ENCODE measurements around the gene PCYT1A. TPM values are rescaled to one million over a fixed set of nuclear protein-coding genes. Genes with fewer than 3 reads are reported as not detected.
"Not testable (repeated sequence)": the region's sequence is repeated elsewhere in the genome, so short reads cannot be mapped to it uniquely, and the experiment has no call there.

The PCYT1A gene
- total RNA-seq, 1 donor from 2014 or later: 43.8 TPM

DNA sequence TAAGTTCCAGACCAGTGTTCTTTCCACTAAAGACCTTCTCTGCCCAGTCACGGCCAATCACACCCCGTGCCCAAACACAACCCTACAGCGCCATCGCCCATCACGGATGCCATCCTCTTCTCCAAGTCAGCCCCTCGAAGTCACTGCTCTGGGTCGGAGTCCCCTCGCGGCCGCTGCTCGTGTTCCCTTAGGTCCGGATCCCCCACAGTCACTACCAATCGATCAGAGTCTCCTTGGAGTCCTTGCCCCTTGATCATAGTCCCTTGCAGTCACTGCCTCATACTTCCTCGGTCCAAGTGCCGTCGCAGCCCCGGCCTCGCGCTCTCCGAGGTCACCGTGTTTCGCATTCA lies 461 bp downstream of the PCYT1A start:
- DNase-seq (ENCODE audit: low read depth in 2 of 2): peak; percentile 33 to 44

GRCh38 chr3:196284396-196284795 lies 3.1 kb downstream of the PCYT1A start:
- no peak for DNase-seq (ENCODE audit: low read depth in 2 of 2)

GRCh38 chr3:196281962-196282361 lies 5.6 kb downstream of the PCYT1A start:
- no peak for DNase-seq (ENCODE audit: low read depth in 2 of 2)

- DNase-seq (ENCODE audit: low read depth in 2 of 2): no peak
Measured at GRCh38 chr3:196280689-196281440, 6.7 kb downstream of the PCYT1A start.

GRCh38 chr3:196275126-196275525 lies 12.4 kb downstream of the PCYT1A start:
- DNase-seq (ENCODE audit: low read depth in 2 of 2): no peak

GRCh38 chr3:196274585-196274984 lies 12.9 kb downstream of the PCYT1A start:
- peak in 1 of 2 donors; percentile 36 for DNase-seq (ENCODE audit: low read depth in 2 of 2)

GRCh38 chr3:196273655-196274054 lies 13.9 kb downstream of the PCYT1A start:
- DNase-seq (ENCODE audit: low read depth in 2 of 2): no peak

DNA sequence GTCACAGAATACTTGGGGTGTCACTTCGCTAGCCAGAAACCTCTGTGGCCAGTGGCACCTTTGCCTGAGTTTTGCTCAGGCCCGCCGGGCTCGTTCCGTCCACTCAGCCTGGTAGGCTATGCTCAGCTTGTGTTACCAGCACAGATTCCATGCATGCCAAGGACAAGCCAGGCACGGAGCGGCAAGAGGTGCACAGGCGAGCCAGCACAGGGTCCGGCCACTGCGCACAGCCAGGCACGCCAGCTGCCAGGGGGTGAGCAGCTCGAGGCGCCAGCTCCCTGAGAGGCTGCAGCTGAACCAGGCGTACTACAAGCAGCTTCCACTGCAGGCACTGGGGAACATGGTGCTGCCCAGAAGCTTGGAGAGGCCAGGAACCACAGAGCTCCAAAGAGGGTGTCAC lies 14.7 kb downstream of the PCYT1A start:
- DNase-seq (ENCODE audit: low read depth in 2 of 2): no peak

GRCh38 chr3:196270499-196270898 lies 17.0 kb downstream of the PCYT1A start:
- DNase-seq (ENCODE audit: low read depth in 2 of 2): no peak

DNA sequence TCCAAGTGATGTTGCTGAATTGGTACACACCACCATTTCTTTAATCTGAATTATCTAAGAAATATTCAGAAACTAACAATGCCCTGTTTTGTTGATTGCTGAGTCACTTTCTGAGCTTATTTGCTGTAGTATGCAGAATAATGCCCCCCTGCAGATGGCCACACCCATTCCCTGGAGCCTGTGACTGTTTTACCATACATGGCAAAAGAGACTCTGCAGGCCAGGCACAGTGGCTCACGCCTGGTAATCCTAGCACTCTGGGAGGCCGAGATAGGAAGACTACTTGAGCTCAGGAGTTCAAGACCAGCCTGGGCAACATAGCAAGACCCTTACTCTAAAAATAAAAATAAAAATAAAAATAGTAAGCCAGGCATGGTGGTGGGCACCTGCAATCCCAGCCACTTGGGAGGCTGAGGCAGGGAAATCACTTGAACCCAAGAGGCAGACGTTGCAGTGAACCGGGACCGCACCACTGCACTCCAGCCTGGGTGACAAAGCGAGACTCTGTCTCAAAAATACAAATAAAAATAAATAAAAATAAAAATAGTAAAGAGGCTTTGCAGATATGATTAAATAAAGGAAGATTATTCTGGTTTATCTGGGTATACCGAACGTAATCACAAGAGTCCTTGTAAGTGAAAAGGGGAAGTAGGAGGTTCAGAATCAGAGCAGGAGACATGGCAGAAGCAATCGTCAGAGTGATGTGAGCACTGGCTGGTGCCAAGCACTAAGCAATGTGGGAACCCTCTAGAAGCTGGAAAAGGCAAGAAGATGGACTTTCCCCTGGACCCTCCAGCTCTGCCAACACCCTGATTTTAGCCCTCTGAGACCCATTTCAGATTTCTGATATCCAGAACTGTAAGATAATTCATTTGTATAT lies 19.0 kb downstream of the PCYT1A start:
- DNase-seq (ENCODE audit: low read depth in 2 of 2): peak; percentile 24 to 62

DNA sequence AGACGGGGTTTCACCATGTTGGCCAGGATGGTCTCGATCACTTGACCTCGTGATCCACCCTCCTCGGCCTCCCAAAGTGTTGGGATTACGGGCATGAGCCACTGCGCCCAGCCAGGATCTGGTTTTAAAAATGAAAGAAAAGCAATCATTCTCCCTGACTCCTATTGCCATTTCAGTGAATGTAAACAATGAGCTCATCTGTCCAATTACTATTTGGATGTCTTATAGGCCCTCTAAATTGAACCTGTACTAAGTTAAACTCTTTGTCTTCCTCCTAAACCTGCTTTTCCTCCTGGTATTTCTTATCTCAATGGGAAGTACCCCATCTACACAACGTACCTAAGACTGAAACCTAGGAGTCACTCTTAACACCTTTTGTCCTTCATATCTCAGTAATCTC lies 23.7 kb downstream of the PCYT1A start:
- DNase-seq (ENCODE audit: low read depth in 2 of 2): no peak

DNA sequence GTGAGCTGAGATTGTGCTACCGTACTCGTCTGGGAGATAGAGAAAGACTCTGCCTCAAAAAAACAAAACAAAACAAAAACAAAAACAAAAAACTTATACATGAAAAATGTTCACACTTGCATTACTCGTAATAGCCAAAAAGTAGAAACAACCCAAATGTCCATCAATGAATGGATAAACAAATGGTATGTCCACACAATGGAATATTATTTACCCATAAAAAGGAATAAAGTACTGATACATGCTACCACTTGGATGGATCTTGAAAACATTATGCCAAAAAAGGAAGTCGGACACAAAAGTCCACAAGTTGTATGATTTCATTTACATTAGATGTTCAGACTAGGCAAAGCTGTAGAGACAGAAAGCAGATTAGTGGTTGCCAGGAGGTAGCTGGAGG lies 26.7 kb downstream of the PCYT1A start:
- no peak for DNase-seq (ENCODE audit: low read depth in 2 of 2)

- no peak for DNase-seq (ENCODE audit: low read depth in 2 of 2)
Measured at GRCh38 chr3:196255776-196256175, 31.8 kb downstream of the PCYT1A start.

- DNase-seq (ENCODE audit: low read depth in 2 of 2): no peak
Measured at GRCh38 chr3:196254376-196255283, 32.9 kb downstream of the PCYT1A start.

GRCh38 chr3:196251918-196252317 lies 35.6 kb downstream of the PCYT1A start:
- DNase-seq (ENCODE audit: low read depth in 2 of 2): no peak

- peak in 1 of 2 donors; percentile 34 for DNase-seq (ENCODE audit: low read depth in 2 of 2)
Measured at GRCh38 chr3:196246612-196247308, 40.8 kb downstream of the PCYT1A start.

DNA sequence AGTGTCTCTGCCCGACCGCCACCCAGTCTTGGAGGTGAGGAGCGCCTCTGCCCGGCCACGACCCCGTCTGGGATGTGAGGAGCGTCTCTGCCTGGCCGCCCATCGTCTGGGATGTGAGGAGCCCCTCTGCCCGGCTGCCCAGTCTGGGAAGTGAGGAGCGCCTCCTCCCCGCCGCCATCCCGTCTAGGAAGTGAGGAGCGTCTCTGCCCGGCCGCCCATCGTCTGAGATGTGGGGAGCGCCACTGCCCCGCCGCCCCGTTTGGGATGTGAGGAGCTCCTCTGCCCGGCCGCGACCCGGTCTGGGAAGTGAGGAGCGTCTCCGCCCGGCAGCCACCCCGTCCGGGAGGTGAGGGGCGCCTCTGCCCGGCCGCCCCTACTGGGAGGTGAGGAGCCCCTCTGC lies 43.4 kb downstream of the PCYT1A start:
- DNase-seq (ENCODE audit: low read depth in 2 of 2): not testable (repeated sequence)

DNA sequence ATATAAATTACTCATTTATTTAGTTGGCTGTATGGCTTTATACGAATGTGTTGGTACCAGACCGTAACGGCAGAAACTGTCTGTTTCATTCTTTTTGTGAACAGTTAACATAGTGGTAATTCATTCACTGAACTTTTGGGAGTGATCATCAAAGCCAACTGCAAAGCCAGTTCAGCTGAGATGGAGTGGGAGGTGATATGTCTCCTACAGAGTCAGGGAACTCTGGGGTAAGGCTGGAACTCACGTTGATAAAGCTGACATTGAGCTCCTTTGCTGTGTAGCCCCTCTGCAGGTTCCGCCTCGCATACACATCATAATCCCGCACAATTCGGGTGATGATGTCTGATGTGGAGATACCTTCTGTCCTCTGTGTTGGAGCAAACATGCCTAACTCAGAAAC lies 45.8 kb downstream of the PCYT1A start:
- DNase-seq (ENCODE audit: low read depth in 2 of 2): no peak

DNA sequence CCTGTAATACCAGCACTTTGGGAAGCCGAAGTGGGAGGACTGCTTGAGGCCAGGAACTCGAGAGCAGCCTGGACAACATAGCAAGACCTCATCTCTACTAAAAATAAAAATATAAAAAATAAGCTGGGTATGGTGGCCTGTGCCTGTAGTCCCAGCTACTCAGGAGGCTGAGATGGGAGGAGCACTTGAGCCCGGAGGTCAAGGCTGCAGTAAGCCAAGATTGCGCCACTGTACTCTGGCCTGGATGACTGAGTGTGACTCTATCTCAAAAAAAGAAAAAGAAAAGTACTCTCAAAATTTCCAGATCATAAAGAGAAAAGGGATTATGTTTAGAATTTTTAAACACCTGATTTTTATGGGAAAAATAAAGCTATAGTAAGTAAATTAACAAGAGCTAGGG lies 47.1 kb downstream of the PCYT1A start:
- DNase-seq (ENCODE audit: low read depth in 2 of 2): no peak

GRCh38 chr3:196238612-196239560 lies 48.6 kb downstream of the PCYT1A start:
- DNase-seq (ENCODE audit: low read depth in 2 of 2): no peak

All from lung microvascular endothelial cell (primary cell).